Measurements from ENCODE around the gene POLDIP2. TPM values are rescaled to one million over a fixed set of nuclear protein-coding genes. Genes with fewer than 3 reads are reported as not detected.

The POLDIP2 gene
- total RNA-seq, 3 donors from 2014 or later (not counting 1 experiment from before 2014, with no cell fraction given) = 30.8 to 37.0 (median 33.7) TPM

DNA sequence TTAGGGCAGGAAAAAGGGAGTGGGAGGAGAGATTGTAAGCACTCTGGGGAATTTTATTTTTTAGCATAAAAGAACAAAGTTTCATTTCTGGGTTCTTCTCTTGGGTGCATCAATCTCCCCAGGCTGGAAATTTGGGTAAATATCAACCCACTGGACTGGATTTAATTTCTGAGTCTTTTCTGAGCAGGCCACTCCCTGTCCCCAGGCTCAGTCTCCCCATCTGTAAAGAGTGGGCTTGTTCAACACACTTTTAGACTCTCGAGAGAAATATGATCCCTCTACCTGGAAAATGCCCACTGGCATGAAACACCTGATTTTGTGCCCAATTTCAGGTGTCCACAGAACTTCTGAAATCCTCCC is 13.4 kb upstream of the POLDIP2 start:
- Mint-ChIP-seq H3K36me3 (no peaks in the 10 kb centered on the region), H3K27me3 (ENCODE audit: low read depth in 2 of 2) (no peaks in the 10 kb centered on the region), H3K9me3 (no peaks in the 10 kb centered on the region), H3K27ac (peak overlapping the region; percentile 85 to 93), H3K4me1 (peaks cover 10 to 23% of the 10 kb centered on the region in 2 donors), H3K4me3 (peak overlapping the region; percentile 95)
- intact Hi-C loops (cut with micrococcal nuclease) = no loop called here
- Histone ChIP-seq H3K4me1 (ENCODE audit: control insufficient read depth, insufficient read depth, low read length) (peaks cover 23% of the 10 kb centered on the region), H3K27ac (ENCODE audit: low read length) (peak overlapping the region; percentile 51), H3K27me3 (ENCODE audit: control insufficient read depth, insufficient read depth, low read length) (no peaks in the 10 kb centered on the region), H3K4me3 (ENCODE audit: low read length) (no peak overlapping the region), H3K36me3 (ENCODE audit: control insufficient read depth, insufficient read depth, low read length) (no peaks in the 10 kb centered on the region), H3K9me3 (ENCODE audit: control insufficient read depth, insufficient read depth, low read length) (no peaks in the 10 kb centered on the region)
- DNase-seq (peak in 1 of 2 donors; percentile 23), ATAC-seq (no peak)
- TF ChIP-seq, protein P1, sequence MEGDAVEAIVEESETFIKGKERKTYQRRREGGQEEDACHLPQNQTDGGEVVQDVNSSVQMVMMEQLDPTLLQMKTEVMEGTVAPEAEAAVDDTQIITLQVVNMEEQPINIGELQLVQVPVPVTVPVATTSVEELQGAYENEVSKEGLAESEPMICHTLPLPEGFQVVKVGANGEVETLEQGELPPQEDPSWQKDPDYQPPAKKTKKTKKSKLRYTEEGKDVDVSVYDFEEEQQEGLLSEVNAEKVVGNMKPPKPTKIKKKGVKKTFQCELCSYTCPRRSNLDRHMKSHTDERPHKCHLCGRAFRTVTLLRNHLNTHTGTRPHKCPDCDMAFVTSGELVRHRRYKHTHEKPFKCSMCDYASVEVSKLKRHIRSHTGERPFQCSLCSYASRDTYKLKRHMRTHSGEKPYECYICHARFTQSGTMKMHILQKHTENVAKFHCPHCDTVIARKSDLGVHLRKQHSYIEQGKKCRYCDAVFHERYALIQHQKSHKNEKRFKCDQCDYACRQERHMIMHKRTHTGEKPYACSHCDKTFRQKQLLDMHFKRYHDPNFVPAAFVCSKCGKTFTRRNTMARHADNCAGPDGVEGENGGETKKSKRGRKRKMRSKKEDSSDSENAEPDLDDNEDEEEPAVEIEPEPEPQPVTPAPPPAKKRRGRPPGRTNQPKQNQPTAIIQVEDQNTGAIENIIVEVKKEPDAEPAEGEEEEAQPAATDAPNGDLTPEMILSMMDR (IDR thresholded peaks at IDR 0.05) = no peak
- 100% methylated on average over 1 of the region's 1 CpG for WGBS (ENCODE audit: insufficient coverage)

DNA sequence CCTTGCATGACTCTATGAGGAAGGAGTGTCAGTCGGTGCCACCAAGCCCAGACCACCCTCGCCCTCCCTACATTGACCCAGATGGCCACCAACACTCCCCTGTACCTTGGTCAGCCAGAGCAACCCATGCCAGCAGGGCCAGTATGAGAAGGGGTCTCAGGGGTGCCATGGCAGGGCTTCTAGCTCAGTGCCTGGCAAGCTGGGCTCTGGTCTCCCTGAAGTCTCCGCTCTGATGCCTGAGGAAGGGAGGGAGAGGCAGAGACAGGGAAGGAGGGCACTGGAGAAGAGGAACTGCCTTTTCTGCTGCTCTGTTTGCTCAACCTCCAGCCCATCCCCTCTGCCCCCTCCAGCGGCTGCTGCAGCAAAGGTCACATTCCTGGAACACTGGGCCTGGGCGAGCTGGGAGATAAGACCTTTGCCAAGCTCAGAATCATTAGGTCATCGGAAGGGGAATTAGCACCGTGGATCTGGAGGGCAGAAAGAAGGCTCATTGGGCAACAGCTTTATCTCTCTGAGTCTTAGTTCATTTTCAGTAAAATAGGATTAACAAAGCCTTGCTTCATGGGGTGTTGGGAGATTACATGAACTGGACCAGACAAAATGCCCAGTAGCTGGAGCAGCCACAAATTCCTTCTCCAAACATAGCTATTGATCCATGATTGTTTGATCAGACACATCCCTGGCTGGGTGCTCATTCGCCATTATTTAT is 12.9 kb upstream of the POLDIP2 start, which contains the start of gene VTN:
Gene VTN (minus strand): TSS at position 273 of the 709 bp plus-strand sequence. CDS start 104 bp downstream, at position 169.
- Histone ChIP-seq H3K27me3 (ENCODE audit: control insufficient read depth, insufficient read depth, low read length) (no peaks in the 10 kb centered on the region), H3K4me3 (ENCODE audit: low read length) (peak within 1 kb of the TSS; percentile 84), H3K27ac (ENCODE audit: low read length) (peak within 1 kb of the TSS; percentile 51), H3K4me1 (ENCODE audit: control insufficient read depth, insufficient read depth, low read length) (peaks cover 23% of the 10 kb centered on the region), H3K9me3 (ENCODE audit: control insufficient read depth, insufficient read depth, low read length) (no peaks in the 10 kb centered on the region), H3K36me3 (ENCODE audit: control insufficient read depth, insufficient read depth, low read length) (no peaks in the 10 kb centered on the region)
- WGBS (ENCODE audit: insufficient coverage) = 56% methylated on average over 8 of the region's 8 CpGs
- Mint-ChIP-seq H3K27me3 (ENCODE audit: low read depth in 2 of 2) (no peaks in the 10 kb centered on the region), H3K4me1 (peaks cover 10 to 23% of the 10 kb centered on the region in 2 donors), H3K27ac (peak within 1 kb of the TSS; percentile 85 to 93), H3K36me3 (no peaks in the 10 kb centered on the region), H3K4me3 (peak within 1 kb of the TSS; percentile 95), H3K9me3 (no peaks in the 10 kb centered on the region)
- intact Hi-C loops (cut with micrococcal nuclease) = no loop called here
- ATAC-seq = no peak
- no peak for DNase-seq
- TF ChIP-seq, protein P1 (IDR thresholded peaks at IDR 0.05) = no peak

DNA sequence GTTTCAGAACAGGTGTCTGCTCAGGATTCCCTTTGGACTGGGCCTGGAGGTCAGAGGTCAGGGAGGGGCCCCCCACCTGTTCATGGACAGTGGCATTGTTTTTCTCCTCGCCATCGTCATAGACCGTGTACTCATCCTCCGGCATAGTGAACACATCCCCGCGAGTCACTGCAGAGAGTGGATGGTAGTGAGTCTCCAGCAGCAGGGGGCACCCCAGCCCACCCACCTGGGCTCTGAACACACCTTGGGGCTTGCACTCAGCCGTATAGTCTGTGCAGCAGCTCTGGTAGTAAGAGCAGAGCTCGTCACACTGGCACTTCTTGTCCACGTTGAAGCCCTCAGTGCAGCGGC is 12.3 kb upstream of the POLDIP2 start:
- WGBS (ENCODE audit: insufficient coverage) = 93% methylated on average over 10 of the region's 10 CpGs
- DNase-seq (peak in 1 of 2 donors; percentile 43), ATAC-seq (no peak)
- Mint-ChIP-seq H3K9me3 (no peaks in the 10 kb centered on the region), H3K4me3 (peak overlapping the region; percentile 95), H3K27ac (peak overlapping the region; percentile 34 to 93), H3K36me3 (no peaks in the 10 kb centered on the region), H3K27me3 (ENCODE audit: low read depth in 2 of 2) (no peaks in the 10 kb centered on the region), H3K4me1 (peaks cover 10 to 23% of the 10 kb centered on the region in 2 donors)
- H3K9me3 ChIP-seq (ENCODE audit: control insufficient read depth, insufficient read depth, low read length) = no peaks in the 10 kb centered on the region
- no peak overlapping the region for H3K4me3 ChIP-seq (ENCODE audit: low read length)
- TF ChIP-seq, protein P1 (IDR thresholded peaks at IDR 0.05) = no peak
- peaks cover 23% of the 10 kb centered on the region for H3K4me1 ChIP-seq (ENCODE audit: control insufficient read depth, insufficient read depth, low read length)
- H3K27me3 ChIP-seq (ENCODE audit: control insufficient read depth, insufficient read depth, low read length) = no peaks in the 10 kb centered on the region
- H3K27ac ChIP-seq (ENCODE audit: low read length) = no peak overlapping the region
- no peaks in the 10 kb centered on the region for H3K36me3 ChIP-seq (ENCODE audit: control insufficient read depth, insufficient read depth, low read length)
- intact Hi-C loops (cut with micrococcal nuclease) = no loop called here

Data from natural killer cell (primary cell).